GM12872 (cell line): ENCODE results near the gene LRRC25.
A peak's percentile ranks its signal among the peaks of the same experiment; 100 is the strongest.

Experiments used
- TF ChIP-seq, protein P1 (sequence below): IDR thresholded peaks from 3 replicates; pipeline ENCODE4 v1.5.1; 2011; ENCODE audit warnings: low read depth, mild to moderate bottlenecking, low read length, moderate library complexity; ENCODE audit not compliant: insufficient read depth

The LRRC25 gene

GRCh38 chr19:18419699-18420460, 22.5 kb upstream of the LRRC25 start:
- TF ChIP-seq, protein P1, sequence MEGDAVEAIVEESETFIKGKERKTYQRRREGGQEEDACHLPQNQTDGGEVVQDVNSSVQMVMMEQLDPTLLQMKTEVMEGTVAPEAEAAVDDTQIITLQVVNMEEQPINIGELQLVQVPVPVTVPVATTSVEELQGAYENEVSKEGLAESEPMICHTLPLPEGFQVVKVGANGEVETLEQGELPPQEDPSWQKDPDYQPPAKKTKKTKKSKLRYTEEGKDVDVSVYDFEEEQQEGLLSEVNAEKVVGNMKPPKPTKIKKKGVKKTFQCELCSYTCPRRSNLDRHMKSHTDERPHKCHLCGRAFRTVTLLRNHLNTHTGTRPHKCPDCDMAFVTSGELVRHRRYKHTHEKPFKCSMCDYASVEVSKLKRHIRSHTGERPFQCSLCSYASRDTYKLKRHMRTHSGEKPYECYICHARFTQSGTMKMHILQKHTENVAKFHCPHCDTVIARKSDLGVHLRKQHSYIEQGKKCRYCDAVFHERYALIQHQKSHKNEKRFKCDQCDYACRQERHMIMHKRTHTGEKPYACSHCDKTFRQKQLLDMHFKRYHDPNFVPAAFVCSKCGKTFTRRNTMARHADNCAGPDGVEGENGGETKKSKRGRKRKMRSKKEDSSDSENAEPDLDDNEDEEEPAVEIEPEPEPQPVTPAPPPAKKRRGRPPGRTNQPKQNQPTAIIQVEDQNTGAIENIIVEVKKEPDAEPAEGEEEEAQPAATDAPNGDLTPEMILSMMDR: no peak

DNA sequence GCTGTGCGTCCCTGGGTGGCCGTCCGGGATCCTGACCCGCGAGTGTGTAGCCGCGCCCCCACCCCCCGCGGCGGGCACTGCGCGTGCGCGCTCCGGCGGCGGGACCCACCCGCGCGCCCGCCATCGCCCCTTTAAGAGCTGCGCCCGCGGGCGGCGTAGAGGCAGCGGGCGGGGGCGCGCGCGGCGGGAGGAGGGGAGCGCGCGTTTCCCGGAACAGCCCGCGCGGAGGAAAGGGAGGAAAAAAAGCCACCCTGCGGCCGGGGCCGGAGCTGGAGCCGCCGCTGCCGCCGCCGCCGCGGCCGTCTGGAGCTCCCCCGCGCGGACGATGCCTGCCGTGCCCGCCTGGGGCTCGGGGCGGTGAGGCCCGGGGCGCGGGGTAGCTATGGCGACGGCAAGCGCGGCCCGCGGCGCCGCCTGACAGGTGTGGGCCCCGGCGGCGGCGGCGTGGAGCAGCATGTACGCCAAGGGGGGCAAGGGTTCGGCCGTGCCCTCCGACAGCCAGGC, 21.8 kb upstream of the LRRC25 start, which contains the start of gene SSBP4:
Gene SSBP4, plus strand, starts transcription at position 204 of the 504 bp plus-strand sequence. Its CDS starts 251 bp downstream, at position 455.
- TF ChIP-seq, protein P1: peak; percentile 16; the same call in 1 of the 3 replicates

- TF ChIP-seq, protein P1: no peak
Observed at GRCh38 chr19:18418483-18419194, 21.2 kb upstream of the LRRC25 start.

GRCh38 chr19:18418029-18418482, 20.6 kb upstream of the LRRC25 start:
- TF ChIP-seq, protein P1: no peak

- TF ChIP-seq, protein P1: no peak
Observed at GRCh38 chr19:18417250-18418028, 20.0 kb upstream of the LRRC25 start.

GRCh38 chr19:18416778-18417249, 19.4 kb upstream of the LRRC25 start:
- TF ChIP-seq, protein P1: no peak
